Measurements from ENCODE around the gene WARS2.

GRCh38 chr1:119184972-119185371, 44.5 kb upstream of the WARS2 start:
- no peak for TF ChIP-seq CTCF (conservative IDR thresholded peaks at IDR 0.05; ENCODE audit: low read length)
- no peak for TF ChIP-seq EZH2phosphoT487 (IDR thresholded peaks at IDR 0.05; ENCODE audit: borderline replicate concordance, low read depth, low read length)
